K562 (cell line): ENCODE results near the gene TIMM23. TPM values are rescaled to one million over a fixed set of nuclear protein-coding genes. Genes with fewer than 3 reads are reported as not detected.
A peak's percentile ranks its signal among the peaks of the same experiment; 100 is the strongest.

Source experiments
- BCL6 ChIP-seq: fragments of 250-450 bp; sonication (Bioruptor Pico); IDR thresholded peaks from 2 replicates; pipeline ENCODE4 v1.4.0; 2020
- EP300 ChIP-seq: IDR thresholded peaks from 2 replicates; pipeline ENCODE4 v1.6.1; 2012; ENCODE audit warnings: low read length, improper control_type of control experiment
- FOXK2 ChIP-seq, 2 experiments: fragments of 450-650 bp; IDR thresholded peaks in 1 of 2; conservative IDR thresholded peaks in 1 of 2; 2 replicates each; pipeline ENCODE4 v1.6.1; 2016; ENCODE audit warnings: low read depth in 2 of 2, mild to moderate bottlenecking in 1 of 2
- HDAC2 ChIP-seq: fragments of 450-650 bp; IDR thresholded peaks from 2 replicates; pipeline ENCODE4 v1.6.1; 2016; ENCODE audit warnings: mild to moderate bottlenecking
- MIER1 ChIP-seq: fragments of 450-650 bp; IDR thresholded peaks from 2 replicates; pipeline ENCODE4 v1.6.1; 2016; ENCODE audit warnings: antibody characterized with exemption, mild to moderate bottlenecking, low read depth
- NCOA4 ChIP-seq: fragments of 450-650 bp; IDR thresholded peaks from 2 replicates; pipeline ENCODE4 v1.6.1; 2018; ENCODE audit warnings: mild to moderate bottlenecking; ENCODE audit not compliant: partially characterized antibody
- PHB ChIP-seq: fragments of 250-450 bp; sonication (Bioruptor Pico); IDR thresholded peaks from 2 replicates; pipeline ENCODE4 v1.5.0; 2021
- POLR2B ChIP-seq: fragments of 450-650 bp; IDR thresholded peaks from 2 replicates; pipeline ENCODE4 v1.6.1; 2018; ENCODE audit warnings: low read depth; ENCODE audit not compliant: partially characterized antibody
- SMC3 ChIP-seq: conservative IDR thresholded peaks from 2 replicates; pipeline ENCODE4 v1.6.1; 2011; ENCODE audit warnings: low read depth, low read length, improper control_type of control experiment; ENCODE audit not compliant: insufficient read depth
- STAT5A ChIP-seq: IDR thresholded peaks from 2 replicates; pipeline ENCODE4 v1.6.1; 2012; ENCODE audit warnings: low read length, inconsistent platforms, borderline replicate concordance
- TFE3 ChIP-seq: fragments of 450-650 bp; formaldehyde crosslinking; IDR thresholded peaks from 2 replicates; pipeline ENCODE4 v1.4.0; 2020; ENCODE audit warnings: mild to moderate bottlenecking, mixed read lengths
- XRCC3 ChIP-seq: fragments of 450-650 bp; IDR thresholded peaks from 2 replicates; pipeline ENCODE4 v1.6.1; 2017; ENCODE audit warnings: mild to moderate bottlenecking, moderate library complexity
- ZBTB8A ChIP-seq: fragments of 450-650 bp; IDR thresholded peaks from 2 replicates; pipeline ENCODE4 v1.6.1; 2018; ENCODE audit warnings: mild to moderate bottlenecking, moderate library complexity; ENCODE audit not compliant: partially characterized antibody
- ZNF707 ChIP-seq: fragments of 250-450 bp; sonication (Bioruptor Pico); conservative IDR thresholded peaks from 2 replicates; pipeline ENCODE4 v1.8.0; 2022; ENCODE audit warnings: inconsistent platforms, mild to moderate bottlenecking, moderate library complexity
- polyA plus RNA-seq, 8 experiments: library from polyadenylated mRNA; depleted of rRNA in 4 of 8; stranded (reverse) in 5 of 8; unstranded in 3 of 8; fragments of >200 nt; fragmentation: Nextera tagmentation in 2 of 8; fragmentation: Illumina TruSeq in 1 of 8; extraction: Ambion mirVana in 2 of 8; extraction: Trizol in 1 of 8; gene quantifications; 2 replicates each; pipeline versions ENCODE4 v1.2.1 to v1.2.3, GENCODE V29; 2011 to 2014; ENCODE audit warnings: inconsistent platforms in 1 of 8, missing spikeins in 1 of 8
- total RNA-seq, 7 experiments: library from RNA; depleted of rRNA in 6 of 7; stranded (reverse); fragments of >200 nt in 6 of 7; fragmentation: Illumina TruSeq in 2 of 7; extraction: Trizol in 2 of 7; gene quantifications; 2 replicates each; pipeline versions ENCODE4 v1.2.1 to v1.2.3, GENCODE V29; 2011 to 2021; ENCODE audit warnings: low replicate concordance in 1 of 7
- TF ChIP-seq, protein P1 (sequence below): fragments of 250-450 bp; sonication (Bioruptor Pico); IDR thresholded peaks from 2 replicates; pipeline ENCODE4 v1.4.0; 2020; ENCODE audit warnings: mild to moderate bottlenecking
- TF ChIP-seq, protein P2 (sequence below): fragments of 200-800 bp; sonication (Bioruptor generic); IDR thresholded peaks from 2 replicates; pipeline ENCODE4 v1.6.1; 2017; ENCODE audit warnings: missing genetic modification characterization, missing compliant biosample characterization
- TF ChIP-seq, protein P3 (sequence below): IDR thresholded peaks from 2 replicates; pipeline ENCODE4 v1.6.1; 2016; ENCODE audit warnings: missing genetic modification characterization, missing compliant biosample characterization
- TF ChIP-seq, protein P4 (sequence below), 2 experiments: fragments of 450-650 bp in 1 of 2; IDR thresholded peaks; 2 replicates each; pipeline ENCODE4 v1.6.1; 2011 to 2017; ENCODE audit warnings: low read depth in 2 of 2, antibody characterized with exemption in 1 of 2, borderline replicate concordance in 1 of 2, low read length in 1 of 2, mild to moderate bottlenecking in 1 of 2, mixed read lengths in 1 of 2; ENCODE audit not compliant: control insufficient read depth in 1 of 2

TIMM23 gene
- total and polyA plus RNA-seq, 9 of the 15 experiments (the other 6 are each of a cell fraction or from before 2014, with no cell fraction given): 148 to 280 (median 183) TPM

GRCh38 chr10:46001187-46001756 lies 29.0 kb downstream of the TIMM23 start (continued):
- peak; percentile 8; the same call in 1 of the 2 replicates for TF ChIP-seq TFE3 (CRISPR knock-in tag)
- peak; percentile 93 for TF ChIP-seq NCOA4
- TF ChIP-seq, protein P1, sequence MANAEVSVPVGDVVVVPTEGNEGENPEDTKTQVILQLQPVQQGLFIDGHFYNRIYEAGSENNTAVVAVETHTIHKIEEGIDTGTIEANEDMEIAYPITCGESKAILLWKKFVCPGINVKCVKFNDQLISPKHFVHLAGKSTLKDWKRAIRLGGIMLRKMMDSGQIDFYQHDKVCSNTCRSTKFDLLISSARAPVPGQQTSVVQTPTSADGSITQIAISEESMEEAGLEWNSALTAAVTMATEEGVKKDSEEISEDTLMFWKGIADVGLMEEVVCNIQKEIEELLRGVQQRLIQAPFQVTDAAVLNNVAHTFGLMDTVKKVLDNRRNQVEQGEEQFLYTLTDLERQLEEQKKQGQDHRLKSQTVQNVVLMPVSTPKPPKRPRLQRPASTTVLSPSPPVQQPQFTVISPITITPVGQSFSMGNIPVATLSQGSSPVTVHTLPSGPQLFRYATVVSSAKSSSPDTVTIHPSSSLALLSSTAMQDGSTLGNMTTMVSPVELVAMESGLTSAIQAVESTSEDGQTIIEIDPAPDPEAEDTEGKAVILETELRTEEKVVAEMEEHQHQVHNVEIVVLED (CRISPR knock-in tag): peak; percentile 40; the same call in 1 of the 2 replicates
- TF ChIP-seq ZBTB8A: no peak
- TF ChIP-seq EP300: peak; percentile 100
- no peak for TF ChIP-seq ZNF707 (CRISPR knock-in tag)
- TF ChIP-seq HDAC2: peak; percentile 100
- no peak for TF ChIP-seq POLR2B
- peak; percentile 100 for TF ChIP-seq STAT5A
- no peak for TF ChIP-seq SMC3
- peak; percentile 90 for TF ChIP-seq BCL6
- peak; percentile 81 to 87; a peak in 3 of 4 replicates for TF ChIP-seq FOXK2 (conservative IDR thresholded peaks at IDR 0.05 in 1 of 2, IDR thresholded peaks at IDR 0.05 in 1 of 2; ENCODE audit: low read depth in 2 of 2)
- no peak for TF ChIP-seq XRCC3
- TF ChIP-seq, protein P2, sequence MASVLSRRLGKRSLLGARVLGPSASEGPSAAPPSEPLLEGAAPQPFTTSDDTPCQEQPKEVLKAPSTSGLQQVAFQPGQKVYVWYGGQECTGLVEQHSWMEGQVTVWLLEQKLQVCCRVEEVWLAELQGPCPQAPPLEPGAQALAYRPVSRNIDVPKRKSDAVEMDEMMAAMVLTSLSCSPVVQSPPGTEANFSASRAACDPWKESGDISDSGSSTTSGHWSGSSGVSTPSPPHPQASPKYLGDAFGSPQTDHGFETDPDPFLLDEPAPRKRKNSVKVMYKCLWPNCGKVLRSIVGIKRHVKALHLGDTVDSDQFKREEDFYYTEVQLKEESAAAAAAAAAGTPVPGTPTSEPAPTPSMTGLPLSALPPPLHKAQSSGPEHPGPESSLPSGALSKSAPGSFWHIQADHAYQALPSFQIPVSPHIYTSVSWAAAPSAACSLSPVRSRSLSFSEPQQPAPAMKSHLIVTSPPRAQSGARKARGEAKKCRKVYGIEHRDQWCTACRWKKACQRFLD (CRISPR knock-in tag): peak; percentile 99
- TF ChIP-seq, protein P3, sequence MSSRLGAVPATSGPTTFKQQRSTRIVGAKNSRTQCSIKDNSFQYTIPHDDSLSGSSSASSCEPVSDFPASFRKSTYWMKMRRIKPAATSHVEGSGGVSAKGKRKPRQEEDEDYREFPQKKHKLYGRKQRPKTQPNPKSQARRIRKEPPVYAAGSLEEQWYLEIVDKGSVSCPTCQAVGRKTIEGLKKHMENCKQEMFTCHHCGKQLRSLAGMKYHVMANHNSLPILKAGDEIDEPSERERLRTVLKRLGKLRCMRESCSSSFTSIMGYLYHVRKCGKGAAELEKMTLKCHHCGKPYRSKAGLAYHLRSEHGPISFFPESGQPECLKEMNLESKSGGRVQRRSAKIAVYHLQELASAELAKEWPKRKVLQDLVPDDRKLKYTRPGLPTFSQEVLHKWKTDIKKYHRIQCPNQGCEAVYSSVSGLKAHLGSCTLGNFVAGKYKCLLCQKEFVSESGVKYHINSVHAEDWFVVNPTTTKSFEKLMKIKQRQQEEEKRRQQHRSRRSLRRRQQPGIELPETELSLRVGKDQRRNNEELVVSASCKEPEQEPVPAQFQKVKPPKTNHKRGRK (tag): no peak
- 0 out of 2 replicates have a peak, but pooled peaks have one; percentile 45 for TF ChIP-seq MIER1
- TF ChIP-seq PHB (CRISPR knock-in tag): no peak
- TF ChIP-seq, protein P4, sequence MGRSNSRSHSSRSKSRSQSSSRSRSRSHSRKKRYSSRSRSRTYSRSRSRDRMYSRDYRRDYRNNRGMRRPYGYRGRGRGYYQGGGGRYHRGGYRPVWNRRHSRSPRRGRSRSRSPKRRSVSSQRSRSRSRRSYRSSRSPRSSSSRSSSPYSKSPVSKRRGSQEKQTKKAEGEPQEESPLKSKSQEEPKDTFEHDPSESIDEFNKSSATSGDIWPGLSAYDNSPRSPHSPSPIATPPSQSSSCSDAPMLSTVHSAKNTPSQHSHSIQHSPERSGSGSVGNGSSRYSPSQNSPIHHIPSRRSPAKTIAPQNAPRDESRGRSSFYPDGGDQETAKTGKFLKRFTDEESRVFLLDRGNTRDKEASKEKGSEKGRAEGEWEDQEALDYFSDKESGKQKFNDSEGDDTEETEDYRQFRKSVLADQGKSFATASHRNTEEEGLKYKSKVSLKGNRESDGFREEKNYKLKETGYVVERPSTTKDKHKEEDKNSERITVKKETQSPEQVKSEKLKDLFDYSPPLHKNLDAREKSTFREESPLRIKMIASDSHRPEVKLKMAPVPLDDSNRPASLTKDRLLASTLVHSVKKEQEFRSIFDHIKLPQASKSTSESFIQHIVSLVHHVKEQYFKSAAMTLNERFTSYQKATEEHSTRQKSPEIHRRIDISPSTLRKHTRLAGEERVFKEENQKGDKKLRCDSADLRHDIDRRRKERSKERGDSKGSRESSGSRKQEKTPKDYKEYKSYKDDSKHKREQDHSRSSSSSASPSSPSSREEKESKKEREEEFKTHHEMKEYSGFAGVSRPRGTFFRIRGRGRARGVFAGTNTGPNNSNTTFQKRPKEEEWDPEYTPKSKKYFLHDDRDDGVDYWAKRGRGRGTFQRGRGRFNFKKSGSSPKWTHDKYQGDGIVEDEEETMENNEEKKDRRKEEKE (IDR thresholded peaks at IDR 0.05; ENCODE audit: borderline replicate concordance in 1 of 2, control insufficient read depth in 1 of 2, low read depth in 2 of 2, low read length in 1 of 2): peak in 1 of 2 experiments; percentile 61; a peak in 1 of 4 replicates
